Fibroblast of skin of back (primary cell): ENCODE measurements around the gene MLST8.
"Not testable (repeated sequence)": the region's sequence is repeated elsewhere in the genome, so short reads cannot be mapped to it uniquely, and the experiment has no call there.

ENCODE experiments used
- DNase-seq: peaks from one replicate; pipeline ENCODE4 v3.0.0-alpha.2; 2013

Gene MLST8

GRCh38 chr16:2250652-2251295, 45.5 kb downstream of the MLST8 start:
- no peak for DNase-seq

- peak; percentile 92 for DNase-seq
These were observed 46.2 kb downstream of the MLST8 start, which contains the start of gene ECI1 for GRCh38 chr16:2251296-2252111. ECI1 (minus strand) TSS chr16:2251587; CDS start chr16:2251566, 21 bp downstream.

- DNase-seq, result no peak
These were observed 47.5 kb downstream of the MLST8 start for GRCh38 chr16:2252806-2253148.

GRCh38 chr16:2253293-2253692, 48.0 kb downstream of the MLST8 start:
- DNase-seq, result no peak

- no peak for DNase-seq
These were observed 51.4 kb downstream of the MLST8 start for GRCh38 chr16:2256531-2257140.

- no peak for DNase-seq
These were observed 52.5 kb downstream of the MLST8 start for GRCh38 chr16:2257726-2258125.

GRCh38 chr16:2258530-2258929, 53.3 kb downstream of the MLST8 start:
- not testable (repeated sequence) for DNase-seq
